ENCODE data around the gene KCNAB1. TPM values are rescaled to one million over a fixed set of nuclear protein-coding genes. Genes with fewer than 3 reads are reported as not detected.

KCNAB1 gene
- total and polyA plus RNA-seq, 2 of the 8 experiments (the other 6 are each of a cell fraction or from before 2014, with no cell fraction given): 0.51 to 2.3 TPM

GRCh38 chr3:156236556-156237260 is 116.3 kb downstream of the KCNAB1 start:
- H3K23ac ChIP-seq (ENCODE audit: insufficient read length): no peak overlapping the region
- POLR2A ChIA-PET (ENCODE audit: partially characterized antibody): no interaction called here
- H3K4me2 ChIP-seq (ENCODE audit: insufficient read depth in 1 of 2, low read depth in 2 of 2, low read length in 2 of 2): no peak overlapping the region
- FAIRE-seq: no peak
- H3K79me1 ChIP-seq (ENCODE audit: low read depth, low read length): no peaks in the 10 kb centered on the region
- WGBS, 2 experiments (ENCODE audit: extremely low coverage in 1 of 2, insufficient coverage in 1 of 2, insufficient read length in 1 of 2, insufficient replicate concordance in 2 of 2, low coverage in 1 of 2, low lambda C conversion rate in 2 of 2, missing lambda C conversion rate in 1 of 2): 91% methylated on average over 3 of the region's 3 CpGs; no CpG with 5 or more reads in 1 of the 2 experiments
- H3K79me2 ChIP-seq (ENCODE audit: control insufficient read depth in 1 of 2, insufficient read depth in 2 of 2, low read length in 2 of 2): no peaks in the 10 kb centered on the region
- no peak overlapping the region for H2BK12ac ChIP-seq (ENCODE audit: low read depth, low read length)
- no peak overlapping the region for H3K9ac ChIP-seq (replicated peaks in 1 of 4; ENCODE audit: extremely low read depth in 1 of 4, low read depth in 3 of 4, low read length in 3 of 4)
- peaks cover 0 to 1% (median 0%) of the 10 kb centered on the region in 4 experiments; a peak in 1 of 7 replicates for H3K27me3 ChIP-seq (replicated peaks in 1 of 4; ENCODE audit: control insufficient read depth in 3 of 4, extremely low read depth in 1 of 4, insufficient read depth in 3 of 4, low read length in 3 of 4)
- no peak for TF ChIP-seq RXRA (IDR thresholded peaks at IDR 0.05; ENCODE audit: insufficient read depth, low read depth, low read length)
- H2BK120ac ChIP-seq (replicated peaks; ENCODE audit: low read depth, low read length): no peak overlapping the region
- no peak overlapping the region for H4K5ac ChIP-seq (ENCODE audit: insufficient read length, low read depth, low read length)
- H3K4me1 ChIP-seq (replicated peaks in 1 of 4; ENCODE audit: control insufficient read depth in 3 of 4, insufficient read depth in 4 of 4, low read length in 3 of 4): no peaks in the 10 kb centered on the region
- no peak overlapping the region for H2BK15ac ChIP-seq (ENCODE audit: low read length)
- H3K4ac ChIP-seq (replicated peaks; ENCODE audit: insufficient read length, low read depth, low read length): no peak overlapping the region
- no peaks in the 10 kb centered on the region; the same call in 1 of the 2 replicates for H3K23me2 ChIP-seq (ENCODE audit: low read depth, low read length)
- H3K27ac ChIP-seq (ENCODE audit: low read depth, low read length): no peak overlapping the region
- H2BK5ac ChIP-seq (ENCODE audit: low read depth, low read length): no peak overlapping the region
- H3K36me3 ChIP-seq (ENCODE audit: control insufficient read depth in 2 of 4, insufficient read depth in 4 of 4, low read length in 3 of 4): no peaks in the 10 kb centered on the region
- H3K4me3 ChIP-seq (ENCODE audit: extremely low read depth in 1 of 4, insufficient read depth in 2 of 4, low read depth in 3 of 4, low read length in 4 of 4): no peak overlapping the region
- no peak overlapping the region for H3K18ac ChIP-seq (ENCODE audit: extremely low read depth, low read length)
- DNase-seq (ENCODE audit: low read depth in 1 of 2, low spot score in 2 of 2): no peak
- no peak overlapping the region for H3K56ac ChIP-seq (replicated peaks; ENCODE audit: insufficient read length, low read depth, low read length)
- no peak overlapping the region for H3K14ac ChIP-seq (ENCODE audit: insufficient read length)
- no peaks in the 10 kb centered on the region for H4K20me1 ChIP-seq (replicated peaks in 1 of 2; ENCODE audit: control insufficient read depth in 1 of 2, insufficient read depth in 2 of 2, low read length in 2 of 2)
- H2AK5ac ChIP-seq (ENCODE audit: low read depth, low read length): no peak overlapping the region
- no peak overlapping the region for H2BK20ac ChIP-seq (ENCODE audit: low read length)
- H4K8ac ChIP-seq (ENCODE audit: extremely low read depth, insufficient read depth, low read length): no peak overlapping the region
- H2AFZ ChIP-seq (ENCODE audit: low read length): no peak overlapping the region
- no peak overlapping the region for H4K91ac ChIP-seq (replicated peaks; ENCODE audit: insufficient read length, low read length)
- no peaks in the 10 kb centered on the region for H3K9me3 ChIP-seq (ENCODE audit: insufficient read depth in 2 of 2, low read depth in 1 of 2, low read length in 1 of 2)
- CTCF ChIA-PET (ENCODE audit: partially characterized antibody): interaction anchor here (0.7 to 1.6 kb wide), 6 partner anchors 18 to 257 kb away, joined by 3 to 4 read pairs (median 3); no protein-coding TSS in a partner anchor

Data from H1 (cell line).